T-helper 22 cell (primary cell): Measurements from ENCODE around the gene CTSE.
A peak's percentile ranks its signal among the peaks of the same experiment; 100 is the strongest.

Experiments
- DNase-seq: peaks from one replicate; pipeline ENCODE4 v3.0.0-alpha.2; 2020; ENCODE audit warnings: low read depth

The CTSE gene

DNA sequence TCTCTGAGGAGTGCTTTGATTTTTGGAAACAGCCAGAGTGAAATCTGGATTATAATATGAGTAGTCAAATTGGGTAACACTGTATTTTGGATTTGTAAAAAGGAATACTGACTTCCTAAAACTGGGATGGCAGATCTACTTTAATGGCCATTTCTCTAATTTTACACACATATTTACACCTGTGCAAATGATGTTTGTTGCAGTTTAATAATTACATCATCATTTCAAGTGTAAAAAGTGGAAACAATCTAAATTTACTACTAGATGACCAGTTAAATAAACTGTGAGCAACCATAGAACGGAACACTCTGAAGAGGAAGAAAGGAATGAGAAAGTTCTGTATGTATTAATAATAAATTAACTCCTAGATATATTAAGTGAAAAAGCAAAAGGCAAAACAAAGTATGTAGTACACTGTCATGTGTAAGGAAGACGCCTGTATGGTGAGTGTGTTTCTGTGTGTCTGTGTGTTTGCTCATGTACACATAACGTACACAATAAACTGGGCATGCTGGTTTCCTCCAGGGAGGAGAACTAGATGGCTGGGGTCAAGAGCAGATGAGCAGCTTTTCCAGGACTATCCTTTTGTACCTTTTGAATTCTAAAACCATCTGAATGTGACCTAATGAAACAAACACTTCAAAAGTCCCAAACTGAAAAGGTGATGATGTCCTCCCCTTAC, 26.4 kb upstream of the CTSE start:
- no peak for DNase-seq

DNA sequence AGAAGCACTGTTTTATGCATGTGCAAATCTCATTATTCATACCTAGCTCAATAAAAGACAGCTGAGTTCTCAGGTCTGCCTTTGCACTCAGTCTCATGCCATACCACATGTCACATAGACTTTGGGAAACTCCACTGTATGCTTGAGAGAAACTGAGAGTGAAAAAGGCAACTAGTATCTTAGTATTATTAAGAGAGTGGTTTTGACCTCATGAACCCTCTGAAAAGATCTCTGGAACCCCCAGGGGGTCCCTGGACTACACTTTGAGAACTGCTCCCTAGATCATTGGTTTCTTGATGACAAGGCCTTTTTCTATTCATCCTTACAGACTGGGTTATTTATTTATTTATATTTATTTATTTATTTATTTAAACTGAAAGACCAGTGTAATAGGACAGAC, 25.6 kb upstream of the CTSE start:
- DNase-seq, result no peak

DNA sequence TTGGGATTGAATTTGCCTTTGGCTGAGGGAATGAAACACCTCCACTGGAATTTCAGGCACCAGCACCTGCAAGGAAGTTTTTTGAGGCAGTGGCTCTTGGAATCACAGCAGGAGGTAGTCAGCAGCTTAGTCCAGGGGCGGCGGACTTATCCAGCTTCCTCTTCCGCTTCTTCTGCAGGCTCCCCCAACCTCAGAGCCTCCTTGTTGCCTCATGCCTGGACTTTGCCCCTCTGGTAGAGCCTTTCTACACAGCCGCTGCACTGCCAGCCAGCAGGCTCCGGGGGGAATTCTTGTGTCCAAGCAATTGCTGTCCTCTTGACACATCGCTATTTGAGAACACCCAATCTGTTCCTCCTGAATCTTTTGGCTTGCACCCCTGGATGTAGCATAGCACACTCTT, 24.9 kb upstream of the CTSE start:
- DNase-seq, result no peak

DNA sequence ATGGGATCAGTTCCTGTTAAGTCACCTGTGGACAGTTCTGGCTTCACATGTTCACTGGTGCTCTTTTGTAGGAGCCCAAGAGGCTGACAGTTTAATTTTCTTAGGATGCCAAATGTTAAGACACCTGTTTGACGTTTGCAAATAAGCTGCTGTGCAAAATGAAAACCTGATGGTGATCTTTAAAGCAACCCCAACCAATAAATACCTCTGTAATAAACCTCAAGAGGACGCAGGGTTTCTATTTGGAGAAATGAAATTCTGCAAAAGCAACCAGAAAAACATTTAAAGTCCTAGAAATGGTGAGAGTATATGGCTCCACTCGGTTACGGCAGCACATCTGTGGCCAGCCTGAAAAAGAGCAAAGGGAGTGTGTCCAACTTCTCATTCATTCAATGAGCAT, 23.6 kb upstream of the CTSE start:
- no peak for DNase-seq

DNA sequence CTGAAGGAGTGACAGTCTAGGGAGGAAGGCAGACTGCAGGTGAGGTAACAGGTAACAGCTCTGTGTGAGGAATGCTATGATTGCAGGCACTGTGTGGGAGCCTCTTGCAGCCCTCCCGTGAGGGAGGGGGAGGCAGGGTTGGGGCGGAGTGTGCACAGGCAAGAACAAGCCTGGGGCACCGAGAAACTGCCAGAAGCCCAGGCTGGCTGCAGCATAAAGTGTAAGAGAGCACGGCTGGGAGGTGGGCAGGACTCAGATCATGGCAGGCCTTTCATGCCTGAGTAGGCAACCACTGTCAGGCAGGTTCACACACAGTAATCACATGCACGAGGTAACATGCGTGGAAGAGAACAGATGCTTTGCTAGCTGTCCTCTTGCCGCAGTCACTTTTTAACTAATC, 17.9 kb upstream of the CTSE start:
- no peak for DNase-seq

DNA sequence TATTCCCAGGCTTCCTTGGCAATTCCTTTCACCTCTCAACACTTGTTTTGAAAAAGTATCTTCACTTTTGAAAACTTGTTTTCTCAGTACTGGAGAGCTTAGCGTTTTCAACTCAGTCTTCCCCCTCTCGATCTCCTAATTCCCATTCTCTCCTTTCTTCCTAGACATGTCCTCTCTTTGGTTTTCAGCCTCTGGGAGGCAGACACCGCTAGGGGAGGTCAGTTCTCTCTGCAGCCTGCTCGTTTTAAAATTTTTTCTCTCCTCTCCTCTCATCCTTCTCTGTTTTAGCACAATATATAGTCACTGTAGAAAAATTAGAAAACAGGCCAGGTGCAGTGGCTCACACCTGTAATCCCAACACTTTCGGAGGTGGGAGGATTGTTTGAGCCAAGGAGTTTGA, 16.6 kb upstream of the CTSE start:
- DNase-seq, result no peak

DNA sequence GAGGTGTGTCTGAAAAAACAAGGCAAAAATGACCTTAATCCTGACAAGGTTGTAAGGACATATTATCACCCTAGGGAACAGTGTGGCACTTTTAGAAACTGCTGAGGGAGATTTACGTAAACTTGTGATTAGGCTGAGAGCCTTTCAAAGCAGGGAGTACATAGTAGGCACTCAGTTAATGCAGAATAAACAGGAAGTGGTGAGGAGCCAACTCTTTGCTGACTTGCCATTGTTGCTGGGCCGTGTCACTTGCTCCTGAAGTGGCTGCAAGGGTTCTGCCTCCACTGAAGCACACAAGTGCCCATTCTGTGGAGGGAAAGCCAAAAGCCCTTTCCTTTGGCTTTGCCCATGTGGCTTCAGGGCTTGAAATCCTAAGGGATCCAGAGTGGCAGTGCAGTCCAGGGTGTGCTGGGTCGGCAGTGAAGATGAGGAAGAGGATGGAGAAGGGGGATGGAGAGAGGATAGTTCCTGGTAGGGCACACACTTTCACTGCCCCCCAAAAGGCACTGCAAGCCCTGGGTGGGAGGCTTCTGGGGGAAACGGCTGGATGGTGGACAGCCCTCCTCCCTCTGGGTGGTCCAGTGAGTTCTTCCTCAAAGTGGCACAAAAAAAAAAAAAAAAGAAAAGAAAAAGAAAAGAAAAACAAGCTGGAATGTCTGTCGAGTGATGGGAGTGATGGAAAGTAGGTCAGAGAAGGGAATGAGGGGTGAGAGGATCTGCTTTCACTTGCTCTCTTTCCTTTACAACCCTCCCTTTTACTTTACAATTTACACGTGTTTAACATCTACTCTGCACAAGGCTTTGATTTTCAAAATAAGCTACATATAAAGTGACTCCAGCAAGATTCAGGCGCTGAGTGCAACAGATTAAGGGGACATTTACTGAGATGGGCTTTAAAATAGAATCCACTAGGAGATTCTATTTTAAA, 15.6 kb upstream of the CTSE start:
- DNase-seq, result no peak

DNA sequence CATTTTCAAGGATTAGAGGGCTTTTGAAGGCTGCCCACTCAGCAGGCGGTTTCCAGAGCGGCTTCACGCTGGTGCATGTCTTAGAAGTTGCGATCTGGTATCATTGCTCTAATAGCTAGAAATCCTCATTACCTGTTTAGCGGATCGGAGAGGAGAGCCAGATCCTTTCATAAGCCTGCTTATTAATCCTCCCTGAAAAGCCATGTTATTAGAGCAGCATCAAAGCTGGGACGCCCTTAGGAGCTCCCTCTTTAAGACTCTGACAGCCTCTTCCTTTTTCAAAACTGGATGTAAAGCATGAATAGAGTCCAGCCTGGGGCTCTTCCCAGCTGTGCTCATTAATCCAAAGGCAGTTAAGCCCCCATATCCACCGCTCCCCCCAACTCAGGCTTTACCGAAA, 13.9 kb upstream of the CTSE start:
- no peak for DNase-seq

DNA sequence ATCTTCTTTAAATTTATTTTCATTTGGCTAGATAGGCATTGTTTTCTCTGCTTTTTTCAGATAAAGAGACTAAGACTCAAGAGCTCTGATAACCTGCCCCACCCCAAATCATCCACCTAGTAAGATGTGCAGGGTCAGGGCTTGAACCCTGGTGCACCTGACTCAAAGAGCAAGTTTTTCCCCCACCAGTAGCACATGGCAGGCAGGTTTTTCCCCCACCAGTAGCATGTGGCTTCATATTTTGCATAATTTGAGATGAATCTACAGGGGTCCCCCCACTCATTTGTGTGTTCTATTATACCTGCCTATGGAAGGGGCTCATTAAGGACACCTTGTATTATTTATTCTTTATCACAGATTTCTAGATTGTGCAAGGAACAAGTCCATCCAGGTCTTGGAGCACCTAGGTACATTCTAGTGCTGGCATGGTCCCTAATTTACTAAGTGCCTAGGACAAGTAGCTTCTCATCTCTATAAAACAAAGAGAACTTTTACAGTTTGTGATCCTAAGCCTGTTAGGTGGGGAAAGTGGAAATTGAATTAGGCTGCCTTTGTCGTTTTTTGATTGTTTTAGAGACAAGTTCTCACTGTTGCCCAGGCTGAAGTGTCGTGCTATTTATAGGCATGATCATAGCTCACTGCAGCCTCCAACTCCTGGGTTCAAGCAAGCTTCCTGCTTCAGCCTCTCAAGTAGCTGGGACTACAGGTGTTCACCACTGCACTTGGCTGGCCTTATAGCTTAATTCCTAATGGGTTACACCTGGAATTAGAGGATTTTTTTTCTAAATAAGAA, 13.2 kb upstream of the CTSE start:
- DNase-seq, result no peak

DNA sequence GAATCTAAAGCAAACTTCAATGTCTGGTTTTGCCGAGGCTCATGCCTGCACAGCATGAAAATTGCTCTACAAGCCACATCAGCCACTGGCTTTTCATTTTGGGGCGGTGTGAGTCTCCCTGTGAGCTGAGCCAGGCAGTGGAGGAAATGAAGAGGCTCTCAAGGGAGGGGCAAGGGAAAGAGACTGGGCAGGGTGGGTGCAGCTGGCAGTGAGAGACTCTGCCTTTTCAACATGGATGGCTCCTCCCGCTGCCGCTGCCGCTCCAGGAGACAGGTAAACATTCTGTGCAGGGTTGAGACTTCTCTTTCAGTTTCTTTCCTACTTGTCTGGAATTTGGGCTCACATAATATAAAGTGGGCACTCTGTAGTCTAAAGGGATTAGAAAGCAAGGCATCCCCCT, 11.3 kb upstream of the CTSE start:
- DNase-seq, result no peak

DNA sequence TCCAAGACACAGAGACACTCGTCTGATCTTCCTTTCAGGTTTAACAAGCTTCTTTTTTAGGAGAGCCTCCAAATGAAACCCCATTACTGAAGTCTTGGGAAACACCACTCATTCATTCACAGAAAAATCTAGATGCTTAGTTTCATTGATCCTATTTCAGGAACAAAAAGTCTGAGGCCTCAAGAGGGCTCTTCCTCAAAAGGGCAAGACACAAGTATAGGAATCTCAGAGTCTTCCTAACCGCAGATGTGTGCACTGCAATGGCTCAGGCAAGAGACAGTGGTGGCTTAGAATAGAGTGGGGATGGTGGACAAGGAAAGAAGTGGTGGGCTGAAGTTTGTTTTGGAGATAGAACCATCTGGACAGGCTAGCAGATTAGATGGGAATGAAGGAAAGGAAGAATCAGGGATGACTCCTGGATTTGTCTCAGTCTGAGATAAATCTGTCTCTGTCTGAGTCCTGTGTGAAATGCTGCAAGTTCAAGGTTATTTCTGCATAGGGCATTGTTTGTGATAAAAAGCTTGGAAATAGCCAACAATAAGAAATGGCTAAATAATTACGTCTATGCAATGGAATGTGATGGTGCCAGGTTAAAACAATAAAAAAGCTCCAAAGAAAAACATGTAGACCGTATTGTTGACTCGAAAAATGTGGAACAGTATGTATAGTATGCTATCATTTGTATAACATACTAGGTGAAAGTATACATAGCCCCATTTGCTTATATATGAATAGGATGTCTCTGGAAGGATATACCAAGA, 8.9 kb upstream of the CTSE start:
- no peak for DNase-seq

DNA sequence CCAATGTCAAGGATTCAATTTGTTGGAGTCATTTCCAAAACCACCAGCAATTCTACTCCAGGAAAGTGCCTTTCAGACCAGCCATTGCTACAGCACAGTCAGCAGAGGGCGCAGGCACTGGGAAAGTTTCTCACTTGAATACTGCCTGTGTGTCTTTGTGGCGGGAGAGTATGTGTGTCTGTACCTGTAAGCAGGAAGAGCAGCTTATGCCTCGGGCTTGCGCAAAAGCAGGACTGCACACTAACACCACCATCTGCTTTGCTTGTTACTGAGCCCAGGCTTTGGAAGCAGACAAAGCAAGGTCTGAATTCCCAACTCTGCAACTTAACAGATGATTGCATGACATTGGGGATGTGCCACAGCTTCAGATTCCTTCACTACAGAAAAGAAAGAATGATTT, 7.0 kb upstream of the CTSE start:
- peak; percentile 18 for DNase-seq

DNA sequence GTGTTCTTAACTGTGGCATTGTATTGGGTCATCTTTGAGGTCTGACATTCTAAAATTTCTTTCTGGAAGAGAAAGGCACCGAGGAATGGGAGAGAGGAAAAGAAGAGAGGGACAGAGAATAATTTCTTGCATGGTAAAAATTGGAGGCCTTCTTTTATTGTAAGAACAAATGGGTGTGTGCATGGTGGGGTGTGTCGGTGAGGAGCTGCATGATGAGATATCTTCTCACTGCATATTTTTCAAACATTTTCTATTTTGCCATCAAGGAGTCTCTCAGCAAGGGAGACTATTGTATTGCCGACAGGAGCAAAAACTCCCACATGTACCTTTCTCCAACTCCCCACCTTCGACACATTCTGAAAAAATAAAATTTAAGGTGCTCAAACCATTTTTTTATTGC, 6.5 kb upstream of the CTSE start:
- DNase-seq, result no peak

DNA sequence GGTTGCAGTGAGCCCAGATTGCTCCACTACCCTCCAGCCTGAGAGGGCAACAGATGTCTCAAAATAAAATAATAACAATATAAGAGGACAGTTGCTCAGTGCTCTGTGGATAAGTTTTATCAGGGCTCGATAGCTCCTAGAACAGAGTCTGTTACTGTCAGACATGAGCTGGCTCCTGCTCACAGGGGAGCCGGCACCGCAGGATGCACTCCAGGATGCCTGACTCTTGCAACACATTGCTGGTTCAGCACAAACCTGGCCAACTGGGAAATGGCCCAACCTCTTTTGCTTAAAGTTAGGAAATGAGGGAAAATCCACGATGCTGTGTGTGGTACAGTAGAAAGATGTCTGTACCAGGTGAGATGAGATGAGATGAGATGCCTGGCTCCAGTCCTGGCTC, 5.8 kb upstream of the CTSE start:
- no peak for DNase-seq

DNA sequence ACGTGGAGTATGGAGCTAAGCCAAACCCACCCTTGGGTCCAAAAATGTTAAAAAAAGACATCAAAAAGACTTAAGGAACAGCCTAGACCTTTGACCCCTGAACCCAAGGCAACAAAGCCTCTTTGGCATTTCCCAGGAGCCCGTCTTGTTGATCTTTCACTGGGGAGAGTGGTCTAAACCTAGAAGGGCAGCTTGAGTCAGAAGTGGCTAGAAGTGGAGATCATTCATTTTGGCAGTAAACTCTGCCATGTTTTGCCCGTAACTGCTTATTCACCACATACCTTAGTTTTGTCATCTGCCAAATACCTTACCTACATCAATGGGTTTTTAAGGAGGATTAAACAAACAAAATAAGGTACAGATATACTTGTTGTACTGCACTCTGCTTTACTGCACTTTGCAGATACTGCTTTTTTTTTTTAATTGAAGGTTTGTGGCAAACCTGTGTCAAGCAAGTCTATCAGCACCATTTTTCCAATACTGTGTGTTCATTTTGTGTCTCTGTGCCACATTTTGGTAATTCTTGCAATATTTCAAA, 1.7 kb upstream of the CTSE start:
- no peak for DNase-seq

DNA sequence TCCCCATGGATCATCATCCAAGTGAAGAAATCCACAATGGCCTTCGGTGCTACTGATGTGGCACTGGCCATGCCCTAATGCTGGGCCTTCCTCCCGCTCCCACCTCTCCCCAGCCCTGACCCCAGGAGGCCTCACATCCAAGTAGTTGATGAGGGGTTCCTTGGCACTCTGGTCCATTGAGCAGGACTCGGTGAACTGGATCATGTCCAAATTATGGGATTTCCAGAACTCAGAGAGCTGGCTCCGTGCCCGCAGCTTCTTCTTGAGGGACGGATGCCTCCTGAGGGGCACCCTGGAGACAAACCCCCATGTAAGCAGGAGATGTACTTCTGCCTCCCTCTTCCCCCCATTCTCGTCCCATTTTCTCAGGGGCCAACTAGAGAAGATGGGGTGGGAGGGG, 929 bp downstream of the CTSE start:
- no peak for DNase-seq

DNA sequence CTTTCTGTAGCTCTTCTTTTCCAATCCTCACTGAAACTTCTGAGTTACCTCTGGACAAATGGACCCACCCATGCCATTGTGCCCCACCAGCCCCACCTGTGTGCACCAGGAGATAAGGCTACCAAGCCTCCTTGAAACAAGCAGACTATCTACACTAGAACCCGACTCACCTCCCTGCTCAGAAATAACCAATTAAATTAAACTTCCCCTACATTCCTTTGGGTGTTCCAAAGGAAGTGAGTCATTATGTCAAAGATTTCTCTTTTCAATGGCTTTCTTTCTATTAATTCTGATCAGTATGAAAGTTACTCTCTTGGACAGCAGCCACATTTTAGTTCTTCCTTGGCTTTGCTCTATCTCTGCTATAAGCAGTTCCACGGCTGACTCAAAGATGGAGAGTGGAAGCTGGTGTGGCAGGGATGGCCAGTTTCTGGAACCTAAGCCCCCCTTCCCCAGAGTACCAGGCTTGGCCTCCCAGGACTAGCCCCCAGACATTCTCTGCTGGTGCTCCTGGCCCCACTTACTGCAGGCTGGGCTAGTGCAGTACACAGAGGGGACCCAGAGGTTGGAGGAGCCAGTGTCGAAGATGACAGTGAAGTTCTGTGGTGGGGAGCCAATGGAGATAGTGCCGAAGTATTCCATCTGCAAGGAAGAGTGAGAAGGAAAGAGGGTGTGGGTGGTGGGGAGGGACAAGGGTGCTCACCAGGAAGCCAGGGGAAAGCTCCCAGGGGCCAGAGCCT, 1.9 kb downstream of the CTSE start:
- no peak for DNase-seq

DNA sequence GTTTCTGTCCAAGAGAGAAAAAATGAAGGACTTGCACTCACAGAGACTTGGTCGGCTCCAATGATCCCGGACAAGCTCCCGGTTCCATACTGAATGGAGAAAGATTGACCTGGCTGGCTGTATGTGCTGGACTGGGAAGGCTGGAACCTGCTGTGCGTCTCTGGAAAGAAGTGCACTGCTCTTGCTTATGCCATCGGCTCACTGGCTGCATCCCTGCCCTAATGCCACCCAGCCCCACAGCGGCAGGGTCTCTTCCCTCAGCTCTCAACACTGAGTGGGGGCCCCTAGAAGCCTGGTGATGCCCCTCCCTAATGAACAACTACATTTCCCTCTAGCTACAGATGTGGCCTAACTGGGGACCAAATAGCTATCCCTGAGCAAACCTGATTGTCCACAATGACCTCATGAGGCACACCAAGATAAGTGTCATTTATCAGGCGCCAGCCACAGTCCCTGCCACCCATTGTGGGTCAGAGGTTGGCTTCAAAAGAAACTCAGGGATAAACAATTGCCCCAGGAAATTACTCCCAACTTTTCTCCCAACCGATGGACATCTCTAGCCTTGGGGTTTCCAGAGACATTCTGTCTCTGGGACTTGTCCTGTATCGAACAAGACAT, 2.6 kb downstream of the CTSE start:
- no peak for DNase-seq

DNA sequence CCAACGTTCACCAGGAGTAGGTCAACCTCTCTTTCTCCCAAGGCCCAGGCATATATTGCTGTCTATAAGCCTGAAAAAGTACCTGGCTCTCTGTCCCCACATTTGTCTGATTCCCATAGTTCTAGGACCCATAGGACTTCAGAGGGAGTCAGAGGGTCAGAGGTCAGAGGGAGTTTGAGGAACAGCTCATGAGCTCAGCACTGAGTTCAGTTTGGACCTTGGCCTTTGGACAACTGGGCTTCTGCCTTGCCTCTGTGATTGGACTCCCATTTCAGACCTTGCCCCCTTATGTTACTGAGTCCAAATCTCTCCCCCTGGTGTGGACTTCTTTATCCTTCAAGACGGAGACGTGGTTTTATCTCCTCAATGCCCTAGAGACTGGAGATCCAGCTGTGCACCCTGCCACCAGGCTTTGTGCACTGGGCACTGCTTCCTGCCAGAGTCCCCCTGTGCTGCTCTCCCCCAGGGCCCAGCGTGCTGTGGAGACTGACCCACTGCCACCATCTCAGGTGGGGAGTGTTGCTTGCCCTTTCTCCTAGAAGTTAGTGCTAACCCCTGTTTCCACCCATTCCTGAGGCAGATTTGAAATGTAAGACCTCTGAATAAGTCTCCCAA, 3.2 kb downstream of the CTSE start:
- DNase-seq, result no peak

DNA sequence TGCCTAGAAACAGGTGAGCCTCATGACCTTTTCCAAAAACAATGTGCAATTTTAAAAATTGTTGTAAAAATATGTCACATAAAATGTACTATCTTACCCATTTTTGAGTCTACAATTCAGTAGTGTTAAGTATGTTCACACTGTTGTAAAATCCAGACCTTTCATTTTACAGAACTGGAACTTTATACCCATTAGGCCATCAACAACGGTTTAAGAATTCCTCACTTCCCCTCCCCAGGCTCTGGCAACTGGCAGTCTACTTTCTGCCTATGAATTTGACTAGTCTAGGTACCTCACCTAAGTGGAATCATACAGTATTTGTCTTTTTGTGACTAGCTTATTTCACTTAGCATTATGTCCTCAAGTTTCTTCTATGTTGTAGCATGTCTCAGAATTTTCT, 8.6 kb downstream of the CTSE start:
- no peak for DNase-seq
